Upper lobe of right lung (tissue), 1 donor: ENCODE results near the gene YPEL2. TPM values are rescaled to one million over a fixed set of nuclear protein-coding genes. Genes with fewer than 3 reads are reported as not detected.
A peak's percentile ranks its signal among the peaks of the same experiment; 100 is the strongest.

Source experiments
- ATAC-seq: fragments of 200-7000 bp; cut with Tn5 transposase; one replicate; pipeline ENCODE4 v1.9.1; 2020; ENCODE audit warnings: mild to moderate bottlenecking, moderate library complexity
- DNase-seq: peaks from one replicate; pipeline ENCODE4 v3.0.0-alpha.2; 2020
- H3K27ac ChIP-seq: fragments of 200-600 bp; one replicate; pipeline ENCODE4 v1.8.0; 2022
- H3K27me3 ChIP-seq: fragments of 200-600 bp; one replicate; pipeline ENCODE4 v1.8.0; 2022; ENCODE audit warnings: mild to moderate bottlenecking
- H3K36me3 ChIP-seq: fragments of 200-600 bp; one replicate; pipeline ENCODE4 v1.8.0; 2022
- H3K4me1 ChIP-seq: fragments of 200-600 bp; one replicate; pipeline ENCODE4 v1.8.0; 2022
- H3K4me3 ChIP-seq: fragments of 200-600 bp; one replicate; pipeline ENCODE4 v1.8.0; 2022; ENCODE audit warnings: mild to moderate bottlenecking
- H3K9me3 ChIP-seq: fragments of 200-600 bp; one replicate; pipeline ENCODE4 v1.8.0; 2022
- intact Hi-C: fragments of 100-400 bp; cut with DNase I; formaldehyde crosslinking; loops from one replicate; pipeline ENCODE4 v1.11.0; 2022
- total RNA-seq: library from RNA; stranded (reverse); fragmentation: NEBNext Ultra II Directional; extraction: Animal tissue kit (Norgen Biotek cat#: 25700); gene quantifications from one replicate; pipeline ENCODE4 v1.2.1, GENCODE V29; 2021
- TF ChIP-seq, protein P1 (sequence below): fragments of 200-600 bp; IDR thresholded peaks from one replicate; pipeline ENCODE4 v1.8.0; 2022; ENCODE audit warnings: antibody characterized with exemption
- donor health status: DM: no; HTN: yes; CAD: no; lungs with severe emphysema.

YPEL2 gene
- total RNA-seq, 1 donor from 2014 or later, result 19.6 TPM

DNA sequence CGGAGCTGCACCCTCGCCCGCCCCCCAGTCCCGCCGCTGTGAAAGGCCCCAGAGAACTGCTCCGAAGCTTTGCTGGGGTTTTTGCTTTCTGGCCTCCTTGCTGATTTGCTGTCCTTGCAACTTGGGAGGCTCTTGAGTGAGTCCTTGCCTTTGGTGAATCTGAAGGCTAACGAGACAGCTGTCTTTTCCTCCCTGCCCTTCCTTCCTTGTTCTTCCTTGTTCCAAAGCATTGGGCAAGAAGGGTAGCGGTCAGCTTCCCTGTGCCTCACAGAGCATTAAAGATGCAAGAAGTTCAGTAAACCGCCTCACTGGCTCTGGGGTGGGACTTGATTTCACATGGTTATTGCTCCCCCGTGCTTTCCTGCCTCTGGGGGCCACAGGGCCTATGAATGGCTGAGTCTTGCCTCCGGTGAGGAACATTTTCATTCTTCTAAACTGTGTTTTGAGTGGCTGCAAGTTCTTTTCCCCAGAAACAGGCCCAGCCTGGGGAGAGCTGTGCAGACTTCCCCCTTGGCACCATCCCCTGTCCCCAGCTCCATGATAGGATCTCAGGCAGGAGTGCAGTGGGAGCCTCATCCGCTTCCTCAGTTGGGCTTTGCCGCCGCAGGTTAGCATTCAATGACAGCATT lies 1.4 kb downstream of the YPEL2 start:
- Histone ChIP-seq H3K36me3 (no peaks in the 10 kb centered on the region), H3K4me3 (peak overlapping the region; percentile 96), H3K27me3 (no peaks in the 10 kb centered on the region), H3K4me1 (peaks cover 51% of the 10 kb centered on the region), H3K27ac (peak overlapping the region; percentile 92), H3K9me3 (no peaks in the 10 kb centered on the region)
- TF ChIP-seq, protein P1, sequence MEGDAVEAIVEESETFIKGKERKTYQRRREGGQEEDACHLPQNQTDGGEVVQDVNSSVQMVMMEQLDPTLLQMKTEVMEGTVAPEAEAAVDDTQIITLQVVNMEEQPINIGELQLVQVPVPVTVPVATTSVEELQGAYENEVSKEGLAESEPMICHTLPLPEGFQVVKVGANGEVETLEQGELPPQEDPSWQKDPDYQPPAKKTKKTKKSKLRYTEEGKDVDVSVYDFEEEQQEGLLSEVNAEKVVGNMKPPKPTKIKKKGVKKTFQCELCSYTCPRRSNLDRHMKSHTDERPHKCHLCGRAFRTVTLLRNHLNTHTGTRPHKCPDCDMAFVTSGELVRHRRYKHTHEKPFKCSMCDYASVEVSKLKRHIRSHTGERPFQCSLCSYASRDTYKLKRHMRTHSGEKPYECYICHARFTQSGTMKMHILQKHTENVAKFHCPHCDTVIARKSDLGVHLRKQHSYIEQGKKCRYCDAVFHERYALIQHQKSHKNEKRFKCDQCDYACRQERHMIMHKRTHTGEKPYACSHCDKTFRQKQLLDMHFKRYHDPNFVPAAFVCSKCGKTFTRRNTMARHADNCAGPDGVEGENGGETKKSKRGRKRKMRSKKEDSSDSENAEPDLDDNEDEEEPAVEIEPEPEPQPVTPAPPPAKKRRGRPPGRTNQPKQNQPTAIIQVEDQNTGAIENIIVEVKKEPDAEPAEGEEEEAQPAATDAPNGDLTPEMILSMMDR, result no peak
- DNase-seq (no peak), ATAC-seq (peak; percentile 20)
- intact Hi-C loops, result loop anchor here (10.0 kb wide), 1 partner anchor 102 kb away; no protein-coding TSS in a partner anchor

DNA sequence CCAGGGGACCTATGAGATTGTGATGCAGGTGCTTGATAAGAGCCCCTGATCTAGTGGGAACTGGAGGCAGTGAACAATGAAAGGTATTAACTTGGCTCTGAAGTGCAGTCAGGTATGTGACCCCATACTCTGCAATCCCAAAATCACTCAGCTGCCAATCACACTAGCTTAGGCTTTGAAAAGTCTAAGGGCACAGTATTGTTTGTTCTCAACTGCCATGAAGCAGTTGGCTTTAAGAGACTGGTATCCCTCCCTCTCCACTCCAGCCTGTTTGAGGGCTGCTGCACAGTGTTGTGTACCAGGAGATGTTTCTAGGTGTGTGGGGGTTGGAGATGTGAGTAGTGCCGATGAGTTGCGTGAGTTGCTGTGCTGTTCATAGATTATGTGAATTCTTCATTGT lies 2.4 kb downstream of the YPEL2 start:
- Histone ChIP-seq H3K27me3 (no peaks in the 10 kb centered on the region), H3K27ac (no peak overlapping the region), H3K36me3 (no peaks in the 10 kb centered on the region), H3K4me3 (peak overlapping the region; percentile 96), H3K9me3 (no peaks in the 10 kb centered on the region), H3K4me1 (peaks cover 41% of the 10 kb centered on the region)
- DNase-seq (no peak), ATAC-seq (no peak)
- TF ChIP-seq, protein P1, result no peak
- intact Hi-C loops, result loop anchor here (10.0 kb wide), 1 partner anchor 101 kb away; no protein-coding TSS in a partner anchor

DNA sequence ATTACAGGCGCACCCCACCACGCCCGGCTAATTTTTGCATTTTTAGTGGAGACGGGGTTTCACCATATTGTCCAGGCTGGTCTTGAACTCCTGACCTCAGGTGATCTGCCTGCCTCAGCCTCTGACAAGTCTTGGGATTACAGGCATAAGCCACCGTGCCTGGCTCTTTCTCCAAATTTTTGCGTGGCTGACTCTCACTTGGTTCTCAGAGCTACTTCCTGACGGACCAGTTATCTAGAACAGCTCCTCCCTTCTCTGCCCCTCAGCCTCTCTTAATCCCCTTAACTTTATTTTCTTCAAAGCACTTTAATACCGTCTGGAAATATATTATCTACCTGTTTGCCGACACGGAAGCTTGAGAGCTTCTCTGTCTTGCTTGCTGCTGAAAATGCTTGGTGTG lies 4.2 kb downstream of the YPEL2 start:
- TF ChIP-seq, protein P1, result no peak
- ATAC-seq (no peak), DNase-seq (no peak)
- H3K27ac ChIP-seq, result no peak overlapping the region
- H3K4me3 ChIP-seq, result no peak overlapping the region
- H3K9me3 ChIP-seq, result no peaks in the 10 kb centered on the region
- H3K36me3 ChIP-seq, result no peaks in the 10 kb centered on the region
- H3K4me1 ChIP-seq, result peaks cover 25% of the 10 kb centered on the region
- intact Hi-C loops, result loop anchor here (10.0 kb wide), 1 partner anchor 99 kb away; no protein-coding TSS in a partner anchor
- no peaks in the 10 kb centered on the region for H3K27me3 ChIP-seq

DNA sequence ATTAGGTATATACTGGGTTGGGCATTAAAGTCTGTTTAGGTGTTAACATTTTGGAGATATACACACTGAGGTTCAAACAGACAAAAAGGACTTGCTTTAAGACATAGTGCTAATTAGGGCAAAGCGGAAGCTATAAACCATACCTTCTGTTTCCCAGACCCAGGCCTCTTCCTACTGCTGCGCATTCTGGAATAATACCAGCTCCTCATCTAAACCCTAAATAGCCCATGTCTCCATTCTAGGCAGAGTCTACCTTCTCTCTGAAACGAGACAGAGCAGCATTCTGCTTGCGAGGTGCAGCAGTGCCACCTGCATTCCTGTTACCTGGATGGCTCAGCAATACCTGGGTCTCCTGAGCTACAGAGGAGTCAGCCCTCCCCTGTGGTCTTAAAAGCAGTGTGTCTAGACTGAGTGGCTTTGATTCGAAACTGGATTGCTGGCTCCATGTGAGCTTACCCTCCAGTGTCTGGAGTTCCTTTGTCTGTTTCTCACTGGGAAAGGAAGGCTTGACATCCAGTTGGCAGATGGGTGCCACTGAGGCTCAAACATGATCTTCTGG lies 6.4 kb downstream of the YPEL2 start:
- TF ChIP-seq, protein P1, result no peak
- Histone ChIP-seq H3K27ac (no peak overlapping the region), H3K9me3 (no peaks in the 10 kb centered on the region), H3K27me3 (no peaks in the 10 kb centered on the region), H3K4me3 (no peak overlapping the region), H3K36me3 (no peaks in the 10 kb centered on the region), H3K4me1 (peaks cover 25% of the 10 kb centered on the region)
- ATAC-seq (no peak), DNase-seq (no peak)
- intact Hi-C loops, result loop anchor here (10.0 kb wide), 1 partner anchor 97 kb away; no protein-coding TSS in a partner anchor

DNA sequence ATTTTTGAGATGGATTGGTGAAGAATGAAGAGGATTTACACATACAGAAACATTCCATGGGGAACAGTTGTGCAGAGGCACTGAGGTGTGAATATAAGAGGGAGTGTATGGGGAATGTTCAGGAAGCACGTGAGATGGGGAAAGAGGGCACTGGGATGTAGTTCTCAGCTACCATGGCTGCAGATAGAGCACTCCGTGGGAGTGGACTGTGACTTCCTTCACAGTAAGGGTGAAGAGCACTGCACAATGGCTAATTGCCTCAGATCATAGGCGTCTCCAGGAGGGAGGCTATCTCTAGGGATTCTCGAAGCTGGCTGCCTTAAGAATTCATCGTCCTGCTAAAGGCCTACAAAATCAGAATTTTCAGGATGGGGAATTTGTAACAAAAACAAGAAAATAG lies 7.0 kb downstream of the YPEL2 start:
- Histone ChIP-seq H3K4me1 (peaks cover 19% of the 10 kb centered on the region), H3K36me3 (no peaks in the 10 kb centered on the region), H3K27ac (no peak overlapping the region), H3K9me3 (no peaks in the 10 kb centered on the region), H3K27me3 (no peaks in the 10 kb centered on the region), H3K4me3 (no peak overlapping the region)
- TF ChIP-seq, protein P1, result no peak
- ATAC-seq (peak; percentile 36), DNase-seq (no peak)
- intact Hi-C loops, result loop anchor here (10.0 kb wide), 1 partner anchor 96 kb away; no protein-coding TSS in a partner anchor
